K562 (cell line): ENCODE data around the gene SPTLC1. TPM values are rescaled to one million over a fixed set of nuclear protein-coding genes. Genes with fewer than 3 reads are reported as not detected.
A peak's percentile ranks its signal among the peaks of the same experiment; 100 is the strongest.

Source experiments
- ARID3A ChIP-seq: IDR thresholded peaks from 2 replicates; pipeline ENCODE4 v1.6.1; 2012; ENCODE audit warnings: low read depth, low read length, improper control_type of control experiment, borderline replicate concordance
- CC2D1A ChIP-seq: fragments of 450-650 bp; IDR thresholded peaks from 2 replicates; pipeline ENCODE4 v1.6.1; 2017; ENCODE audit warnings: mild to moderate bottlenecking
- CHAMP1 ChIP-seq: fragments of 450-650 bp; IDR thresholded peaks from 2 replicates; pipeline ENCODE4 v1.6.1; 2016; ENCODE audit warnings: mild to moderate bottlenecking
- FOXK1 ChIP-seq: sonication (generic); formaldehyde crosslinking; IDR thresholded peaks from 2 replicates; pipeline ENCODE4 v1.8.0; 2022; ENCODE audit warnings: missing genetic modification reagents, mild to moderate bottlenecking, borderline replicate concordance
- NCOA4 ChIP-seq: fragments of 450-650 bp; IDR thresholded peaks from 2 replicates; pipeline ENCODE4 v1.6.1; 2018; ENCODE audit warnings: mild to moderate bottlenecking; ENCODE audit not compliant: partially characterized antibody
- POLR2G ChIP-seq: fragments of 200-400 bp; formaldehyde crosslinking; IDR thresholded peaks from 2 replicates; pipeline ENCODE4 v1.6.1; 2017; ENCODE audit warnings: low read depth, mild to moderate bottlenecking, antibody characterized with exemption, low read length, moderate library complexity
- RFX5 ChIP-seq: IDR thresholded peaks from 2 replicates; pipeline ENCODE4 v1.6.1; 2011; ENCODE audit warnings: low read depth, mild to moderate bottlenecking, improper control_type of control experiment, low read length
- THRAP3 ChIP-seq: fragments of 450-650 bp; IDR thresholded peaks from 2 replicates; pipeline ENCODE4 v1.6.1; 2016; ENCODE audit warnings: mild to moderate bottlenecking, inconsistent platforms, borderline replicate concordance
- ZBTB33 ChIP-seq: sonication (generic); formaldehyde crosslinking; IDR thresholded peaks from 2 replicates; pipeline ENCODE4 v1.8.1; 2023; ENCODE audit warnings: mild to moderate bottlenecking, missing genetic modification reagents
- ZHX1 ChIP-seq: fragments of 150-350 bp; conservative IDR thresholded peaks from 2 replicates; pipeline ENCODE4 v1.6.1; 2014; ENCODE audit warnings: low read length
- ZNF174 ChIP-seq: fragments of 250-450 bp; sonication (Bioruptor Pico); IDR thresholded peaks from 2 replicates; pipeline ENCODE4 v1.4.0; 2020; ENCODE audit warnings: mild to moderate bottlenecking
- polyA plus RNA-seq, 8 experiments: library from polyadenylated mRNA; depleted of rRNA in 4 of 8; stranded (reverse) in 5 of 8; unstranded in 3 of 8; fragments of >200 nt; fragmentation: Nextera tagmentation in 2 of 8; fragmentation: Illumina TruSeq in 1 of 8; extraction: Ambion mirVana in 2 of 8; extraction: Trizol in 1 of 8; gene quantifications; 2 replicates each; pipeline versions ENCODE4 v1.2.1 to v1.2.3, GENCODE V29; 2011 to 2014; ENCODE audit warnings: inconsistent platforms in 1 of 8, missing spikeins in 1 of 8
- total RNA-seq, 7 experiments: library from RNA; depleted of rRNA in 6 of 7; stranded (reverse); fragments of >200 nt in 6 of 7; fragmentation: Illumina TruSeq in 2 of 7; extraction: Trizol in 2 of 7; gene quantifications; 2 replicates each; pipeline versions ENCODE4 v1.2.1 to v1.2.3, GENCODE V29; 2011 to 2021; ENCODE audit warnings: low replicate concordance in 1 of 7

SPTLC1 gene
- total and polyA plus RNA-seq, 9 of the 15 experiments (the other 6 are each of a cell fraction or from before 2014, with no cell fraction given) = 58.8 to 125 (median 84.5) TPM

- TF ChIP-seq ZHX1 (peak; percentile 94; the same call in 1 of the 2 replicates), ZNF174 (CRISPR knock-in tag) (no peak), CC2D1A (peak; percentile 55; the same call in 1 of the 2 replicates), ARID3A (no peak), ZBTB33 (CRISPR knock-in tag) (peak; percentile 98), NCOA4 (no peak), POLR2G (no peak), THRAP3 (no peak), RFX5 (no peak), FOXK1 (CRISPR knock-in tag) (no peak), CHAMP1 (peak; percentile 93)
Observed at GRCh38 chr9:92097997-92098482, 17.2 kb downstream of the SPTLC1 start (continued).
